K562 (cell line): ENCODE measurements around the gene DCST1. TPM values are rescaled to one million over a fixed set of nuclear protein-coding genes. Genes with fewer than 3 reads are reported as not detected.
A peak's percentile ranks its signal among the peaks of the same experiment; 100 is the strongest.

ENCODE experiments used
- BRD4 ChIP-seq: fragments of 200-600 bp; sonication (generic); IDR thresholded peaks from 2 replicates; pipeline ENCODE4 v1.6.1; 2017; ENCODE audit warnings: inconsistent platforms
- CAMTA2 ChIP-seq: fragments of 250-450 bp; sonication (Bioruptor Pico); conservative IDR thresholded peaks from 2 replicates; pipeline ENCODE4 v1.5.1; 2022
- CLOCK ChIP-seq: fragments of 250-450 bp; sonication (Bioruptor Pico); IDR thresholded peaks from 2 replicates; pipeline ENCODE4 v1.4.0; 2020; ENCODE audit warnings: mild to moderate bottlenecking, moderate library complexity, borderline replicate concordance
- FOXK1 ChIP-seq: sonication (generic); formaldehyde crosslinking; IDR thresholded peaks from 2 replicates; pipeline ENCODE4 v1.8.0; 2022; ENCODE audit warnings: missing genetic modification reagents, mild to moderate bottlenecking, borderline replicate concordance
- PHTF2 ChIP-seq: fragments of 250-450 bp; sonication (Bioruptor Pico); IDR thresholded peaks from 2 replicates; pipeline ENCODE4 v1.5.0; 2021; ENCODE audit warnings: mild to moderate bottlenecking
- SIRT6 ChIP-seq: IDR thresholded peaks from one replicate; pipeline ENCODE4 v1.6.1; 2012; ENCODE audit warnings: low read depth, mild to moderate bottlenecking, control low read depth, inconsistent platforms, low read length, moderate library complexity
- SOX6 ChIP-seq: fragments of 450-650 bp; IDR thresholded peaks from 2 replicates; pipeline ENCODE4 v1.6.1; 2014; ENCODE audit warnings: mild to moderate bottlenecking
- SRSF7 ChIP-seq: fragments of 200-400 bp; formaldehyde crosslinking; optimal IDR thresholded peaks from 2 replicates; pipeline ENCODE3; 2017; ENCODE audit warnings: mild to moderate bottlenecking, low read depth, low read length
- TBP ChIP-seq: optimal IDR thresholded peaks from 2 replicates; pipeline ENCODE3; 2011; ENCODE audit warnings: low read depth, low read length, improper control_type of control experiment
- TEAD2 ChIP-seq: fragments of 450-650 bp; IDR thresholded peaks from 2 replicates; pipeline ENCODE4 v1.6.1; 2016; ENCODE audit warnings: missing genetic modification characterization, control low read depth, missing compliant biosample characterization
- ZBTB2 ChIP-seq: fragments of 450-650 bp; IDR thresholded peaks from 2 replicates; pipeline ENCODE4 v1.6.1; 2016; ENCODE audit warnings: antibody characterized with exemption
- ZFP1 ChIP-seq: fragments of 450-650 bp; formaldehyde crosslinking; IDR thresholded peaks from 2 replicates; pipeline ENCODE4 v1.4.0; 2020; ENCODE audit warnings: mild to moderate bottlenecking, mixed read lengths
- ZFP91 ChIP-seq: sonication (generic); formaldehyde crosslinking; IDR thresholded peaks from 2 replicates; pipeline ENCODE4 v1.8.0; 2022; ENCODE audit warnings: mild to moderate bottlenecking, missing genetic modification reagents
- ZNF217 ChIP-seq: sonication (generic); formaldehyde crosslinking; IDR thresholded peaks from 2 replicates; pipeline ENCODE4 v1.8.0; 2022; ENCODE audit warnings: mild to moderate bottlenecking, missing genetic modification reagents
- ZNF274 ChIP-seq: IDR thresholded peaks from 2 replicates; pipeline ENCODE4 v1.6.1; 2011; ENCODE audit warnings: low read depth, mild to moderate bottlenecking, low read length, moderate library complexity, borderline replicate concordance
- ZNF3 ChIP-seq: fragments of 250-450 bp; sonication (Bioruptor Pico); IDR thresholded peaks from 2 replicates; pipeline ENCODE4 v1.5.0; 2021; ENCODE audit warnings: mild to moderate bottlenecking, moderate library complexity
- ZNF444 ChIP-seq: fragments of 250-450 bp; sonication (Bioruptor Pico); IDR thresholded peaks from 2 replicates; pipeline ENCODE4 v1.4.0; 2020; ENCODE audit warnings: mild to moderate bottlenecking, moderate library complexity
- ZNF518B ChIP-seq: fragments of 250-450 bp; sonication (Bioruptor Pico); IDR thresholded peaks from 2 replicates; pipeline ENCODE4 v1.5.0; 2021; ENCODE audit warnings: mild to moderate bottlenecking, moderate library complexity
- ZNF583 ChIP-seq: fragments of 250-450 bp; sonication (Bioruptor Pico); IDR thresholded peaks from 2 replicates; pipeline ENCODE4 v1.4.0; 2020
- ZNF77 ChIP-seq: fragments of 250-450 bp; sonication (Bioruptor Pico); IDR thresholded peaks from 2 replicates; pipeline ENCODE4 v1.5.0; 2020
- polyA plus RNA-seq, 8 experiments: library from polyadenylated mRNA; depleted of rRNA in 4 of 8; stranded (reverse) in 5 of 8; unstranded in 3 of 8; fragments of >200 nt; fragmentation: Nextera tagmentation in 2 of 8; fragmentation: Illumina TruSeq in 1 of 8; extraction: Ambion mirVana in 2 of 8; extraction: Trizol in 1 of 8; gene quantifications; 2 replicates each; pipeline versions ENCODE4 v1.2.1 to v1.2.3, GENCODE V29; 2011 to 2014; ENCODE audit warnings: inconsistent platforms in 1 of 8, missing spikeins in 1 of 8
- total RNA-seq, 7 experiments: library from RNA; depleted of rRNA in 6 of 7; stranded (reverse); fragments of >200 nt in 6 of 7; fragmentation: Illumina TruSeq in 2 of 7; extraction: Trizol in 2 of 7; gene quantifications; 2 replicates each; pipeline versions ENCODE4 v1.2.1 to v1.2.3, GENCODE V29; 2011 to 2021; ENCODE audit warnings: low replicate concordance in 1 of 7

DCST1 gene
- total and polyA plus RNA-seq, 9 of the 15 experiments (the other 6 are each of a cell fraction or from before 2014, with no cell fraction given) = not detected

GRCh38 chr1:155083865-155084721 lies 50.5 kb downstream of the DCST1 start (continued):
- TF ChIP-seq ZNF518B (no peak), ZNF217 (0 out of 2 replicates have a peak, but pooled peaks have one; percentile 20), CAMTA2 (CRISPR knock-in tag) (no peak), TBP (no peak), FOXK1 (CRISPR knock-in tag) (peak; percentile 77; the same call in 1 of the 2 replicates), ZFP1 (CRISPR knock-in tag) (no peak), ZBTB2 (no peak), ZNF77 (CRISPR knock-in tag) (no peak), SRSF7 (no peak), SOX6 (no peak), PHTF2 (no peak), CLOCK (CRISPR knock-in tag) (no peak), ZNF583 (CRISPR knock-in tag) (no peak), ZNF3 (CRISPR knock-in tag) (no peak), TEAD2 (tag) (no peak), ZFP91 (no peak), SIRT6 (no peak), ZNF274 (no peak), ZNF444 (no peak), BRD4 (no peak)
